Hematopoietic multipotent progenitor cell treated with erythropoietin and hydrocortisone succinate and interleukin-3 and kit ligand, for 4 days (in vitro differentiated cells): ENCODE results near the gene CADM1.

ENCODE experiments used
- DNase-seq: peaks from one replicate; pipeline ENCODE4 v3.0.0-alpha.2; 2015

The CADM1 gene

GRCh38 chr11:115311949-115312348 is 192.3 kb downstream of the CADM1 start:
- DNase-seq: no peak

GRCh38 chr11:115306689-115307088 is 197.5 kb downstream of the CADM1 start:
- no peak for DNase-seq

- no peak for DNase-seq
Observed at GRCh38 chr11:115304774-115305472, 199.3 kb downstream of the CADM1 start.

- no peak for DNase-seq
Observed at GRCh38 chr11:115303929-115304531, 200.2 kb downstream of the CADM1 start.

GRCh38 chr11:115302946-115303703 is 201.1 kb downstream of the CADM1 start:
- DNase-seq: no peak

DNA sequence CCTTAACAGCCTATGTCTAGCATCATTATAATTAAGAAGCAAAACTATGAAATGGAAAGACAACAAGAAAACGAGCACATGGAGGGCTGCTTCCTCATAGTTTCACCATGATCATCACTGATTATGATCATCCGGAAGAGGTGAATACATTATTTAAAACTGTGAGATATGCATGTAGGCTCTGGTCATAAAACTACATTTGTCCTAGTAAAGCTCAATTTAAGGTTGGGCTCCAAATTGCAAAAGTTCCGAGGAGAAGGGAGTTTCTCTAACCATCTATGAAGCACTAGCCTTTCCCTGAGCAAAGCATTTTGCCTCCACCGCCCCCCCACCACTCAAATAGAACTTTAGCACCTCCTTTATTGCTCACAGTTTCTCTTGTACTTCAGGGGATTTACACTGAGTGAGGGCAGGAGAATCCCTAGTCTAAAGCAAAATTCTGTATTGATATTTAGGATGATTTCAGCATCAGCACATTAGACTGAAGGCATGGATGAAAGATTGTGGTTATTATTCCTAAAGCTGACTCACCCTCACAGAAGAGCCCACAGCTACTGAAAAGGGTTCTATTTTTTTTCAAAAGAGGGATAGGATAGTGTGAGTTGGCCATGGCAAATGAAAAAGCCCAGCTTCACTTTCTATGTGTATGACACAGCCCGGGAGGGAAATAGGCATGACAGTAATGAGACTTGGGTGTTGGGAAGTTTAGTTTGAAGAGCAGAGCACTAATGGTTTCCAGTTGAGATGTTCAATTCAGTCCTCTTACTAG is 203.4 kb downstream of the CADM1 start:
- no peak for DNase-seq

- no peak for DNase-seq
Observed at GRCh38 chr11:115298300-115299012, 205.8 kb downstream of the CADM1 start.

DNA sequence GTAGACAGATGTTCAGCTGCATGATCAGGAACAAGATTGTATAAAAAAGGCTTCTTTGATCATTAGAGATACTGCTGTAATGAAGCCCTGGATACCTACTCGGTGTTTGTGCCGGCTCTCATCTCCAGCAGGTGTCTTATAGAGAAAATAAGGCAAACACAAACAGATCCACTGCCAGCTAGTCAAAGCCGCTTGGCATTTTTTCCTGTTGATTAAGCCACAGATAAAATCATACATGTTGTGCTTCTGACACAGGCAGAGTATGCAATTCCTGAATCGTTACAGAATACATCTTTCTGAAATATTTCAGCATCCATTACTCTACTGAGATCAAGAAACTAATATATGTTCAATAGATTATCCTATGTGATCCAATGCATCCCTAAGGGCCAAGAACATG is 206.9 kb downstream of the CADM1 start:
- no peak for DNase-seq

GRCh38 chr11:115291325-115291724 is 212.9 kb downstream of the CADM1 start:
- no peak for DNase-seq

DNA sequence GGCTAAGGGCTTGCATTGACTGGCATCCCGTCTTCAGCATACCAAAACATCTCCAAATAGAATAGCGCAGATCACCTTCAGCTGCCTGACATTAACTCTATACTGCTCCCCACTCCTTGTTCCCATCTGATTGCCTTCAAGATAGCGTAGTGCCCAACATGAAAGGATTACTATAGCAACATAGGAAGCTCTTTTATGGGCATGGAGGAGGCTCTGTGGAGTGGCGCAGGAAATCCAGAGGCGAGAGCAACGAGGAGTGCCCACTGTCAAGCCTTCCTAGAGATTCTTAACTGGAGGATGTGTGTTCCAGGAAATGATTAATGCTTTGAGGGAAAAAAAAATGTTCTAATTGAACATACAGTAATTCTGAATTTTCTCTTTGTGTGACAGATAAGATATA is 213.3 kb downstream of the CADM1 start:
- no peak for DNase-seq

DNA sequence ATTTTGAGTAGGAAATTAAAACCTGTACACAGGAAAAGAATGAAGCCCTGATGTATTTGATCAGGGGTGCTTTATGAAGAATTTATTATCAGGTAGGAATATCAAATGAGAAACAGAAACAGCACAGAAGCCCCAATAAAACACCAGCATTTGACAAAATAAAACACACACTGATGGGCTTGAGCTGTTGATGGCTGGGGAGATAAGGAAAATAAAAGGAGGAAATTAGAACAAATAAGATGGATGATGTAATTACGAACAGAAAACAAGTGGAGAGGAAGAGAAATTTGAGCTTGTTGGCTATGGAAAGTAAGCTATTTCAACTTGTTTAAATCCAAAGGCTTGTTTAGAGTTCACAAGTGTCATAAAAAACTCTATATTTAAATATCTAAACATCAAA is 213.7 kb downstream of the CADM1 start:
- DNase-seq: no peak

DNA sequence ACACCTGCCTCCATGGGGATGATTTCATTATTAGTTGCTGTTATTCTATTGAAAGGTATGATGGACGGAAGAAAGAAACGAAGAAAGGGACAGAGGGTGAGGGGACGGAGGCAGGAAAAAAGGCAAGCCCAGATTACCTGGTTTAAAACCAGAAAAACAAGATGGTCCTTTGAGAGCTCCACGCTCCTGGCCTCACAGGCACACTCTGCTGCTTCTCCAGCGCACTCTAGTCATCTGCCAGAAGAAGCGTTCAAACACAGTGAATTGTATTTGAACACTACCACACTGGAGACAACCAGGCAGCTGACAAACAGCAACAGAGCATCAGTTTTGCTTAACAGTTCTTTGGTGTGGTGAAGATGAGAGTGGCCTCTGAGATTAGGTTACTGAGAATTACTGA is 216.9 kb downstream of the CADM1 start:
- no peak for DNase-seq

DNA sequence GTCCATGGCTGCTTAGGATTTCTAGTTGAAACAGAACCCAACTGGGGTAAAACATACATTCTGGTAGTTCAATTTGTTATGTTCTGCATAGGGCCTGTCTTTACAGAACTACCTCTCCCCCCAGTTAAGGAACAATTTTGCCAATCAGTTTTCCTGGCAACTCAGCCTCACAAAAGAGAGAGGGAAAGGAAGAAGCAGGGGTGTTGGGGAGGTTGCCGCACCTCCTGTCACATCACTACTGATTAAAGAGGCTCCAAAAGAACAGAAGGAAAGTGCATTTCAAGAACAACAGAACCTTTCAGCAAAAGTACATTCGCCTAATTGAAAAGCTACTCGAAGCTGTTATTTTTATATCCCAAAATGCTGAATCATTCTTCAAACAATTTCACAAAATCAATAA is 217.6 kb downstream of the CADM1 start:
- no peak for DNase-seq

DNA sequence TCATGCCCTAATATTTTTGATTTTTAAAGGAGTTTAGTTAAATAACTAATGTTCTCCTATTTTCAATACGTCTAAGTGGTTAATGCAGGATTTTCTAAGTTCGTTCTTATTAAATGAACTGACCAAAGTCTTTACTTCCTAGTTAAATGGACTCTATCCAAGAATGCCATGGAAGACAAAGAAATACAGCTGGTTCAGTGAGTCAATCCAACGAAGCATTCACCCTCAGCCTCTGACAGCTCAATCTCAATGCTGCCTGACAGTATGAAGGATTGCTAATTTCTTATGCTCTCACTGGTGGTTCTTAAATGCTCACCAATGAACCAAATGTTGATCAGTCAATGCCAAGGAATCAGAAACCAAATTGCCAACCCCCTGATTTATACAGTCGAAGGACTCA is 219.4 kb downstream of the CADM1 start:
- no peak for DNase-seq

- no peak for DNase-seq
Observed at GRCh38 chr11:115282923-115283322, 221.3 kb downstream of the CADM1 start.

DNA sequence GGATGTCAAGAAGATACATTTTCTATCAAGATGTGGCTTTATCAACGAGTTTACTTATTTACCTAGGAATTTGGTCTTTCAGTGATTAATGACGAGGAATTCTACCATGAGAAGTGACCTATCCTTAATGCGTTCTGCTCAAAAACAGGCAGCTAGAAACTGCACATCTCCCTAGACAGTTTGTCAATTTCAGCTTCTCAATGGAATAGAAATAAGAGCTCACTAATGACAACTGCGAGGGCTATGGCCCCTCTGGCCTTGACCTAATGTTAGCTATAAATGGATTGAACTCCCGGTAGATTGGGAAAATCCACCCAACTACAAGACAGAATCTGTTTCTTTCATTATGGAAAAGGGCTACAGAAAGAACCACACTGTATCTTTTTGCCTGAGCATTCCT is 223.4 kb downstream of the CADM1 start:
- DNase-seq: no peak

DNA sequence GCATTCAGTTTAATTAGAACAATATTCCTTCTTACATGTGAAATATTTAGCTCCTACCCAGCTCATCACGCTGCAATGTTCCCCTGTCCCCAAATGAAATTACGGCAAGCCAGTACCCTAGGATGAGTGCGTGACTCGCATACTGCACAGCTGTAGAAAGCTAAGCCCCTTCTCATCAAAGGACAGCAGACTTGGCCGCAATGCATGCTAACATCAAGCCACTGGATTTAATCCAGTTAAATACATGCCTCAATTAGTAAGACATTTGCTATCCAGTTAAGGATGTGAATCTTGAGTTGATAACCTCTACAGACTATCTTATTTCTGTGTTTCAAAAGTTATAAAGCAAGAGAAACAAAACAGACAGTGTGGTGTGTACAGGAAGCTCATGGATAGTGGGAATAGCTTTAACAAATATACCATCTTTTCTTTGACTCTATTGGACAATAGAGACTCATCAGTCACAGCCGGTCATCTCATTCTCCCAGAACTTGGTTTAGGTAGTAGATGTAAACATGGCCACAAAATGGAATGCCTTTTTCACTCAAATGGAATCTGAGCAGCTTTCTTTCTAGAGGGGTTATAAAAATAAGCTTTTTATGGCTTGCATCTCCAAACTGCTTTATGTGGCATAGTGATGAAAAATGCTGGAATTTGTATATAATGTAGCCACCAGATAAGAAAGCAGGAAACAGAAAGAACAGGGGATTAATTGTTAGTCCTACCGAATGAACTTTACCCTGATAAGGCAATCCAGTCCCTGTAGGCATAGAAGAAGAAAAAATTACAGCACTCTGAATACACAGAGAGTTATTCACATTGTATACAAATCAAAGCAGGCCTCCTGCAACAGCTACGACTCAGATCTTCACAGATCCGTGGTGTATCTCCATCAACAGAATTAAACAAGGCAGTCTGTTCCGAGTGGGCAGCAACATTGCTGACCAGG is 224.1 kb downstream of the CADM1 start:
- no peak for DNase-seq

DNA sequence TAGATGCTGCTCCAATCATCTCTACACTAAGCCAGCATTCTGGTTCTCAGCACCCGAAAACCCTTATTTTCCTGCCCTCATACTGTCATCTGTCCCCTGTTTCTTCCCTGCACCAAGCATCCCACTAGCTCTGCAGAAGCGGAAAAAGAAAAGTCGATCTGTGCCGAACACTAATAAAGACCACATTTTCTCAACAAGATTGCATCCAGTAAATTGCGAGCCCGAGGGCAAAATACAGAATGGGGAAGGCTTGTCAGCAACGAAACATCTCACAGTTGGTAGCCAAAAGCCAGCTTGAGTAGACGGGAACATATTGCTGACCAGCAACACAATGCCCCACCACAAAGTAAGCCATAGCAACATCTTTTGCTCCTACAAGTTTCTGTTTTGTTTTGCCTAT is 227.4 kb downstream of the CADM1 start:
- DNase-seq: no peak

DNA sequence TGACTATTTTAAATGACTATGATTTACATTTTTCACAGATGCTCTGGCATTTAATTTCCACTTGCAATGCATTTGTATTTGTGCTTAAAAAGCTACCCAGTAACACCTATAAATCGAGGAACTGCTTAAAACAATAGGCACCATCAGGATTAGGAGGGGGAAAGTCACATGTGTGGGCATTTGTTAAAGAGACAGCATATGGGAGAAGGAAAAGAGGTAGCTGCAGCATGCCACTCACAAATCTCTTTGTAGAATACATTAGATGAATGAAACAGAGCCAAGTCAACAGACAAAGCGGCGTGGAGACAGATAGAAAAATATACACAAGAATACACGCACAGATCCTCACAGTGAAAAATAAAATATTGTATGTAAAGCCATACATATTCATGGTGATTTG is 228.0 kb downstream of the CADM1 start:
- no peak for DNase-seq

DNA sequence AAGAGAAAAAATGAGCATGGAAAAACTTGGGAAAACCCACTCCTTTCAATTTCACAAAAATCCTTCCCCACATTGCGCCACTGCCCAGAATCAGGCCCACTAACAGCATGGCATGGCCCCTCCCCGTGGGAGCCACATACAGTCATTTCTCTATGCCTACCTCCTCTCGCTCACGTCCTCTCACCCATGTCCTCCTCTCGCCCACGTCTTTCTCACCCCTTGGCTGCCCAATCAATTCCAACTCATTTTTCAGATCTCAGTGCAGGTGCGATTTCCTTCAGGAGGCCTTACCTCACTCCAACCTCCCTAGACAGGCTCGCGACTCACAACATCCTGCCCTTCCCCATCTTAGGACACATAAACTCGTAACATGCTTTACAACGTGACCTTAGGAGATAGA is 229.2 kb downstream of the CADM1 start:
- no peak for DNase-seq

GRCh38 chr11:115272925-115273324 is 231.3 kb downstream of the CADM1 start:
- DNase-seq: no peak

GRCh38 chr11:115271643-115272042 is 232.6 kb downstream of the CADM1 start:
- DNase-seq: no peak
